PC-3 (cell line): ENCODE results near the gene RNF222.

ENCODE experiments used
- CTCF ChIP-seq: fragments of 300-600 bp; sonication (generic); conservative IDR thresholded peaks from 2 replicates; pipeline ENCODE4 v1.5.1; 2017; ENCODE audit warnings: antibody characterized with exemption, low read depth, mild to moderate bottlenecking, low read length
- EZH2 ChIP-seq: fragments of 300-600 bp; sonication (generic); IDR thresholded peaks from one replicate; pipeline ENCODE4 v1.6.1; 2017; ENCODE audit warnings: antibody characterized with exemption, mild to moderate bottlenecking, low read length; ENCODE audit not compliant: unreplicated experiment

- no peak for TF ChIP-seq CTCF
- no peak for TF ChIP-seq EZH2
Measured at GRCh38 chr17:8417806-8418205, 20.2 kb upstream of the RNF222 start.
